ENCODE results near the gene FKBP14.

GRCh38 chr7:30010021-30010420 lies 16.5 kb downstream of the FKBP14 start:
- no peak for TF ChIP-seq CTCF (IDR thresholded peaks at IDR 0.05)
- no peak for TF ChIP-seq EP300 (IDR thresholded peaks at IDR 0.05)

Data from tibial nerve (tissue), 4 donors.